Measurements from ENCODE around the gene LAD1. TPM values are rescaled to one million over a fixed set of nuclear protein-coding genes. Genes with fewer than 3 reads are reported as not detected.

LAD1 gene
- total RNA-seq, 4 donors from 2014 or later = 0.25 to 6.2 (median 0.92) TPM

GRCh38 chr1:201361652-201362504, 37.2 kb downstream of the LAD1 start:
- in situ Hi-C loops (cut with MboI; ENCODE audit: low sequenced_read_pairs in 4 of 4) = loop anchor here in 1 of 4 donors (25.0 kb wide), 1 partner anchor 100 kb away; no protein-coding TSS in a partner anchor
- Histone ChIP-seq H3K4me3 (no peak overlapping the region), H3K27ac (no peak overlapping the region), H3K27me3 (no peaks in the 10 kb centered on the region), H3K9me3 (no peaks in the 10 kb centered on the region), H3K36me3 (no peaks in the 10 kb centered on the region), H3K4me1 (peaks cover 0 to 4% of the 10 kb centered on the region in 2 donors)
- DNase-seq (peak in 1 of 2 donors; percentile 35), ATAC-seq (peak in 1 of 2 donors; percentile 58)
- TF ChIP-seq CTCF (IDR thresholded peaks at IDR 0.05 in 4 of 5, conservative IDR thresholded peaks at IDR 0.05 in 1 of 5) = peak; percentile 70 to 88 (median 85)
- TF ChIP-seq POLR2A (IDR thresholded peaks at IDR 0.05) = no peak
- intact Hi-C loops (cut with DNase I; ENCODE audit: low total_unique reads) = loop anchor here (1.0 kb wide), 2 partner anchors 53 to 108 kb away; no protein-coding TSS in a partner anchor

DNA sequence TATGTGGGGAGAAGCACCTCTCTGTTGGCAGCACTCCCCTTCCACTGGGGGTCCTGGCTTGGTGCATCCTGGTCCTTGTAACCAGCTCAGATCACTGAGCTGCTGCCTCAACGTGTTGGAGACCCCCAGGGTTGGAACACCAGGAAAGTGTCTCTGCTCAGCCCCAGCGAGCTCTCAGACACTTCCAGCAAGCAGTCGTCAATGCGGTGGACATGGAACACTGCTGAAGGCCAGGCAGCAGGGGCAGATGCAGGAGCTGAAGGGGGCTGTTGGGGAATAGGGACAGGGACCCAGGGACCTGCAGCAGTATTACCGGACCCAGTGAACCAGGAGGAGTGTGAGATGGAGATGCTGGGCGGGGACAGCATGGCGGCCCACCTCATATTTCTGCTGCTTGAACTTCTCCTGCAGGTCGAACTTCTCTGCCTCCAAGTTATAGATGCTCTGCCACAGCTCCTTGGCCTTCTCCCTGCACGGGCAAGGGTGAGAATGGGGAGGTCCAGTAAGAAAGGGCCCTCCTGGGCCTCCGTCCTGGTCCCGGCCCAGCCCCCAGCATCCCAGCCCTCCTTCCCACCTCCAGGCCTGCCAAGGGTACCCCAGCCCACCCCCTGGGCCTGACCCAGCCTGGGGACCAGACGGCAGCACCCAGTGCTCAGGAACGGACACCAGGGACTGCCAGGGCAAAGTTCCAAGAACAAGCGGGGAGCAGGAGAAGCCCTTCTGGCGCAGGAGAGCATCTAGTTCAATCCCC, 38.0 kb downstream of the LAD1 start:
- TF ChIP-seq CTCF (IDR thresholded peaks at IDR 0.05 in 4 of 5, conservative IDR thresholded peaks at IDR 0.05 in 1 of 5) = no peak
- no peak for TF ChIP-seq POLR2A (IDR thresholded peaks at IDR 0.05)
- ATAC-seq = no peak

GRCh38 chr1:201360486-201360885, 38.6 kb downstream of the LAD1 start:
- no peaks in the 10 kb centered on the region for H3K9me3 ChIP-seq
- no peaks in the 10 kb centered on the region for H3K36me3 ChIP-seq
- no peak for ATAC-seq
- no peak for TF ChIP-seq POLR2A (IDR thresholded peaks at IDR 0.05)
- TF ChIP-seq CTCF (IDR thresholded peaks at IDR 0.05 in 4 of 5, conservative IDR thresholded peaks at IDR 0.05 in 1 of 5) = no peak
- in situ Hi-C loops (cut with MboI; ENCODE audit: low sequenced_read_pairs in 4 of 4) = loop anchor here in 1 of 4 donors (25.0 kb wide), 1 partner anchor 98 kb away; no protein-coding TSS in a partner anchor
- H3K27ac ChIP-seq = no peak overlapping the region
- no peak for DNase-seq
- H3K4me1 ChIP-seq = peaks cover 0 to 4% of the 10 kb centered on the region in 2 donors
- H3K27me3 ChIP-seq = no peaks in the 10 kb centered on the region
- no peak overlapping the region for H3K4me3 ChIP-seq
- intact Hi-C loops (cut with DNase I; ENCODE audit: low total_unique reads) = no loop called here

More for the DNA sequence above, 38.0 kb downstream of the LAD1 start:
- Histone ChIP-seq H3K9me3 (no peaks in the 10 kb centered on the region), H3K27me3 (no peaks in the 10 kb centered on the region), H3K27ac (no peak overlapping the region), H3K4me3 (no peak overlapping the region), H3K4me1 (peaks cover 0 to 4% of the 10 kb centered on the region in 2 donors), H3K36me3 (no peaks in the 10 kb centered on the region)
- intact Hi-C loops (cut with DNase I; ENCODE audit: low total_unique reads) = loop anchor here (1.0 kb wide), 2 partner anchors 52 to 107 kb away; no protein-coding TSS in a partner anchor
- in situ Hi-C loops (cut with MboI; ENCODE audit: low sequenced_read_pairs in 4 of 4) = loop anchor here in 1 of 4 donors (25.0 kb wide), 1 partner anchor 99 kb away; no protein-coding TSS in a partner anchor
- DNase-seq = no peak

DNA sequence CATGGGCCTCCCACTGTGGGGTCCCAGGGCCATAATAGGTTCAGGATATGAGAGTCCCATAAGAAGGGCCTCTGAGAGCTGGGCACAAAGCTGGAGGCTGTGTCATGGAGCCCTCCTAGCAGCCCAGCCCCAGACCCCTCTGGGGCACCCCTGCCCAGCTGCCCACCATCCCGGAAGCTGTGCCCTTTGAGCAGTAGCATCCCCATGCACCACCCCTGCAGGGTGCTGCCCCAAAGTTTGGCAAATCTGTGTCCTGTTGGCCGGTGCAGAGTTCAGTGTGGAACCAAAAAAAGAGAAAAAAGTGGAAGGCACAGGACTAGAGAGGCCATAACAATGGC, 39.3 kb downstream of the LAD1 start:
- no peaks in the 10 kb centered on the region for H3K36me3 ChIP-seq
- H3K27me3 ChIP-seq = no peaks in the 10 kb centered on the region
- TF ChIP-seq CTCF (IDR thresholded peaks at IDR 0.05 in 4 of 5, conservative IDR thresholded peaks at IDR 0.05 in 1 of 5) (no peak), POLR2A (IDR thresholded peaks at IDR 0.05) (no peak)
- DNase-seq (no peak), ATAC-seq (no peak)
- H3K4me1 ChIP-seq = peaks cover 0 to 4% of the 10 kb centered on the region in 2 donors
- intact Hi-C loops (cut with DNase I; ENCODE audit: low total_unique reads) = no loop called here
- no peak overlapping the region for H3K27ac ChIP-seq
- in situ Hi-C loops (cut with MboI; ENCODE audit: low sequenced_read_pairs in 4 of 4) = loop anchor here (10.0 to 25.0 kb wide), 2 partner anchors 95 to 98 kb away; no protein-coding TSS in a partner anchor
- H3K4me3 ChIP-seq = no peak overlapping the region
- no peaks in the 10 kb centered on the region for H3K9me3 ChIP-seq
